PC-3 (cell line): ENCODE measurements around the gene FAM83E. TPM values are rescaled to one million over a fixed set of nuclear protein-coding genes. Genes with fewer than 3 reads are reported as not detected.

Experiments used
- ATAC-seq: fragments of 200-7000 bp; cut with Tn5 transposase; 2 replicates; pipeline ENCODE4 v1.9.1; 2020; ENCODE audit warnings: mild to moderate bottlenecking, moderate library complexity
- BruUV-seq: library from RNA; stranded (reverse); fragments of 400-500 nt; replicated peaks from 2 replicates; lab custom pipeline; 2021; lab: Mats Ljungman, UMichigan
- CTCF ChIA-PET: fragments of 300-600 bp; sonication (Branson Sonifier 250); formaldehyde crosslinking; loops from one replicate; lab custom pipeline; 2022; ENCODE audit warnings: antibody characterized with exemption; lab: Charles Lee
- POLR2A ChIA-PET: fragments of 300-600 bp; sonication (Branson Sonifier 250); formaldehyde crosslinking; loops from one replicate; lab custom pipeline; 2022; ENCODE audit warnings: antibody characterized with exemption; ENCODE audit not compliant: unreplicated experiment; lab: Charles Lee
- DNase-seq: peaks from one replicate; pipeline ENCODE4 v3.0.0-alpha.2; 2015
- H2AFZ ChIP-seq: fragments of 300-600 bp; sonication (generic); 2 replicates; pipeline ENCODE4 v1.6.0; 2016; ENCODE audit warnings: antibody characterized with exemption, low read length
- H3F3A ChIP-seq: fragments of 300-600 bp; sonication (generic); one replicate; pipeline ENCODE4 v1.6.0; 2017; ENCODE audit warnings: antibody characterized with exemption, low read length, control low read depth, mild to moderate bottlenecking; ENCODE audit not compliant: unreplicated experiment
- H3K27ac ChIP-seq: fragments of 300-600 bp; sonication (generic); 2 replicates; pipeline ENCODE4 v1.5.1; 2016; ENCODE audit warnings: mild to moderate bottlenecking, low read length
- H3K27me3 ChIP-seq: fragments of 300-600 bp; sonication (generic); 2 replicates; pipeline ENCODE4 v1.6.1; 2016; ENCODE audit warnings: low read length, mixed read lengths
- H3K36me3 ChIP-seq: fragments of 300-600 bp; sonication (generic); 2 replicates; pipeline ENCODE4 v1.6.1; 2016; ENCODE audit warnings: low read depth, mixed run types, low read length, mixed read lengths
- H3K4me1 ChIP-seq: fragments of 300-600 bp; sonication (generic); 2 replicates; pipeline ENCODE4 v1.5.1; 2016; ENCODE audit warnings: low read length; ENCODE audit not compliant: insufficient read depth
- H3K4me2 ChIP-seq: fragments of 300-600 bp; sonication (generic); 2 replicates; pipeline ENCODE4 v1.6.0; 2016; ENCODE audit warnings: low read length
- H3K4me3 ChIP-seq: fragments of 300-600 bp; sonication (generic); 2 replicates; pipeline ENCODE4 v1.5.1; 2016; ENCODE audit warnings: mild to moderate bottlenecking, low read length, mixed read lengths
- H3K79me2 ChIP-seq: fragments of 300-600 bp; sonication (generic); 2 replicates; pipeline ENCODE4 v1.6.1; 2017; ENCODE audit warnings: low read length, mixed read lengths
- H3K9ac ChIP-seq: fragments of 300-600 bp; sonication (generic); 2 replicates; pipeline ENCODE4 v1.6.0; 2016; ENCODE audit warnings: mild to moderate bottlenecking, low read length
- H3K9me2 ChIP-seq: fragments of 300-600 bp; sonication (generic); replicated peaks from 2 replicates; pipeline ENCODE4 v1.6.1; 2016; ENCODE audit warnings: mixed run types, low read length, mixed read lengths
- H3K9me3 ChIP-seq: fragments of 300-600 bp; sonication (generic); 2 replicates; pipeline ENCODE4 v1.6.1; 2016; ENCODE audit warnings: low read length, mixed read lengths
- H4K20me1 ChIP-seq: fragments of 300-600 bp; sonication (generic); 2 replicates; pipeline ENCODE4 v1.6.1; 2016; ENCODE audit warnings: low read length, mixed read lengths
- EZH2 ChIP-seq: fragments of 300-600 bp; sonication (generic); IDR thresholded peaks from one replicate; pipeline ENCODE4 v1.6.1; 2017; ENCODE audit warnings: antibody characterized with exemption, mild to moderate bottlenecking, low read length; ENCODE audit not compliant: unreplicated experiment
- EZH2phosphoT487 ChIP-seq: fragments of 300-600 bp; sonication (generic); IDR thresholded peaks from 2 replicates; pipeline ENCODE4 v1.6.1; 2018; ENCODE audit warnings: mild to moderate bottlenecking, antibody characterized with exemption, low read length, borderline replicate concordance
- intact Hi-C: fragments of 100-400 bp; cut with micrococcal nuclease; formaldehyde crosslinking; loops from 2 replicates; pipeline ENCODE4 v1.9.0; 2023
- total RNA-seq: library from RNA; depleted of rRNA; stranded (reverse); fragments of >200 nt; gene quantifications from 2 replicates; pipeline ENCODE4 v1.2.3, GENCODE V29; 2014
- TF ChIP-seq, protein P1 (sequence below): fragments of 300-600 bp; sonication (generic); conservative IDR thresholded peaks from 2 replicates; pipeline ENCODE4 v1.5.1; 2017; ENCODE audit warnings: antibody characterized with exemption, low read depth, mild to moderate bottlenecking, low read length

Gene FAM83E
- total RNA-seq, 1 experiment from 2014 or later = 4.6 TPM

- TF ChIP-seq EZH2phosphoT487 = no peak
- TF ChIP-seq EZH2 = no peak
- Histone ChIP-seq H3K9me2 (no peaks in the 10 kb centered on the region), H3K9me3 (no peaks in the 10 kb centered on the region), H4K20me1 (no peaks in the 10 kb centered on the region), H2AFZ (peak overlapping the region; percentile 67; the same call in 1 of the 2 replicates), H3K27ac (peak overlapping the region; percentile 67), H3K4me2 (peak overlapping the region; percentile 96), H3K4me1 (peaks cover 24% of the 10 kb centered on the region), H3K9ac (peak overlapping the region; percentile 68), H3F3A (peaks cover 3% of the 10 kb centered on the region), H3K4me3 (peak overlapping the region; percentile 80), H3K79me2 (no peaks in the 10 kb centered on the region), H3K36me3 (no peaks in the 10 kb centered on the region), H3K27me3 (no peaks in the 10 kb centered on the region)
- ChIA-PET CTCF (no interaction called here), POLR2A (interaction anchor here (0.7 kb wide), 1 partner anchor 51 kb away, joined by 3 read pairs; no protein-coding TSS in a partner anchor)
- intact Hi-C loops = no loop called here
- BruUV-seq = no TSS peak
- DNase-seq (peak; percentile 54), ATAC-seq (peak; percentile 18)
Observed at GRCh38 chr19:48635263-48635965, 20.5 kb upstream of the FAM83E start.

DNA sequence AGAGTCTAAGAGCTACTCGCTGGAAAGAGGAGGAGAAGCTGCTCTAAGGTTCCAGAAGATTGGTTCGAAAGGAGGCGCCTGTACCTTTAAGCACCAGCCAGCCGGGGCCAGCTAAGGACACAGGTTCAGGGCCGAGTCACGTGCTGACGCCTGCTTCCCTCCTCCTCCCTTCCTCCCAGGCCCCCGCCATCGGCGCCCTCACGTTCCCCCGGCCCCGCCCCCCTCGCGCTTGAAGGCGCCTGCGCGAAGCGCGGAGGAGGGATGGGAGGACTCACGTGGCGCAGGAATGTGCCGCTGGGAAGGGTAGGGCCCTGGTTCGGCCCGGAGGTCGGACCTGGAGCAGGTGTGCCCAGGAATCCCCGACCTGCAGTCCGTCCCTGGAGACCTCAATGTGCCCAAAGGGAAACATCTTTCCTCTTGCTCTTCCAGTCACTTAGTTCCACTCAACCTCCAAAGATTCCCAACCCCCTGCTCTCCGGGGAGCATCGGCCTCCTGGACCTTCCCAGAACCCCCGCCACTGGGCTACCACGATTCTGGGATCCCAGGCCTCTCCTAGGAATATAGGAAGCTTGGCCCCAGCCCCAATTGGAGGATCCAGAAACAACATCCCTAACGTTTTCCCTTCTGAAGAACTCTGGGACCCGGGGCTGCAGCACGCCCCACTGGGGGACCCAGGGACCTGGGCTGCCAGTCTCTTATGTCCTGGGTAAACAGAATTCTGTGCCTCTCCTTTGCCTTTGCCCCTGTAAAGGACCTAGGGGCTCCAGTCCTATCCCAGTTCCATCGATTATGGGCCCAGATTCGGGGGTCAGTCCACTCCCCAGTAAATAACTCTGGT, 19.8 kb upstream of the FAM83E start:
- peak; percentile 37 for ATAC-seq
- intact Hi-C loops = no loop called here
- Histone ChIP-seq H3K9ac (peak overlapping the region; percentile 35), H4K20me1 (no peaks in the 10 kb centered on the region), H3K9me2 (no peaks in the 10 kb centered on the region), H3K27ac (peak overlapping the region; percentile 67), H3K27me3 (no peaks in the 10 kb centered on the region), H3F3A (peaks cover 3% of the 10 kb centered on the region), H3K9me3 (no peaks in the 10 kb centered on the region), H3K4me2 (peak overlapping the region; percentile 96), H3K4me1 (peaks cover 24% of the 10 kb centered on the region), H3K79me2 (no peaks in the 10 kb centered on the region), H3K36me3 (no peaks in the 10 kb centered on the region), H2AFZ (peak overlapping the region; percentile 39), H3K4me3 (peak overlapping the region; percentile 80; the same call in 1 of the 2 replicates)
- CTCF ChIA-PET = no interaction called here
- TF ChIP-seq EZH2 (no peak), EZH2phosphoT487 (no peak)
- TF ChIP-seq, protein P1, sequence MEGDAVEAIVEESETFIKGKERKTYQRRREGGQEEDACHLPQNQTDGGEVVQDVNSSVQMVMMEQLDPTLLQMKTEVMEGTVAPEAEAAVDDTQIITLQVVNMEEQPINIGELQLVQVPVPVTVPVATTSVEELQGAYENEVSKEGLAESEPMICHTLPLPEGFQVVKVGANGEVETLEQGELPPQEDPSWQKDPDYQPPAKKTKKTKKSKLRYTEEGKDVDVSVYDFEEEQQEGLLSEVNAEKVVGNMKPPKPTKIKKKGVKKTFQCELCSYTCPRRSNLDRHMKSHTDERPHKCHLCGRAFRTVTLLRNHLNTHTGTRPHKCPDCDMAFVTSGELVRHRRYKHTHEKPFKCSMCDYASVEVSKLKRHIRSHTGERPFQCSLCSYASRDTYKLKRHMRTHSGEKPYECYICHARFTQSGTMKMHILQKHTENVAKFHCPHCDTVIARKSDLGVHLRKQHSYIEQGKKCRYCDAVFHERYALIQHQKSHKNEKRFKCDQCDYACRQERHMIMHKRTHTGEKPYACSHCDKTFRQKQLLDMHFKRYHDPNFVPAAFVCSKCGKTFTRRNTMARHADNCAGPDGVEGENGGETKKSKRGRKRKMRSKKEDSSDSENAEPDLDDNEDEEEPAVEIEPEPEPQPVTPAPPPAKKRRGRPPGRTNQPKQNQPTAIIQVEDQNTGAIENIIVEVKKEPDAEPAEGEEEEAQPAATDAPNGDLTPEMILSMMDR = no peak
- DNase-seq = peak; percentile 91
- POLR2A ChIA-PET = interaction anchor here (0.7 kb wide), 2 partner anchors 50 to 86 kb away, joined by 3 to 4 read pairs; no protein-coding TSS in a partner anchor
- TSS peak; percentile 92 for BruUV-seq

GRCh38 chr19:48634036-48634342, 19.1 kb upstream of the FAM83E start:
- ATAC-seq (no peak), DNase-seq (no peak)
- H3K36me3 ChIP-seq = no peaks in the 10 kb centered on the region
- peak overlapping the region; percentile 96 for H3K4me2 ChIP-seq
- intact Hi-C loops = no loop called here
- no peaks in the 10 kb centered on the region for H4K20me1 ChIP-seq
- ChIA-PET POLR2A (interaction anchor here (0.7 kb wide), 1 partner anchor 87 kb away, joined by 4 read pairs; no protein-coding TSS in a partner anchor), CTCF (no interaction called here)
- peak overlapping the region; percentile 7; the same call in 1 of the 2 replicates for H3K4me3 ChIP-seq
- H3K27ac ChIP-seq = no peak overlapping the region
- TF ChIP-seq EZH2phosphoT487 (no peak), EZH2 (no peak)
- TF ChIP-seq, protein P1 = no peak
- no peaks in the 10 kb centered on the region for H3K79me2 ChIP-seq
- peaks cover 24% of the 10 kb centered on the region for H3K4me1 ChIP-seq
- peaks cover 3% of the 10 kb centered on the region for H3F3A ChIP-seq
- no peak overlapping the region for H3K9ac ChIP-seq
- H3K27me3 ChIP-seq = no peaks in the 10 kb centered on the region
- H2AFZ ChIP-seq = 0 out of 2 replicates have a peak overlapping the region, but pooled peaks have one; percentile 33
- no TSS peak for BruUV-seq
- H3K9me3 ChIP-seq = no peaks in the 10 kb centered on the region
- no peaks in the 10 kb centered on the region for H3K9me2 ChIP-seq
